HepG2 (cell line): ENCODE data around the gene GPC6.

Experiments used
- MXD4 ChIP-seq: IDR thresholded peaks from 2 replicates; pipeline ENCODE4 v1.6.1; 2016; ENCODE audit warnings: mild to moderate bottlenecking, missing biosample characterization, missing genetic modification reagents
- ZBTB44 ChIP-seq: sonication (generic); formaldehyde crosslinking; IDR thresholded peaks from 2 replicates; pipeline ENCODE4 v1.4.0; 2020; ENCODE audit warnings: missing genetic modification reagents

GRCh38 chr13:94339116-94339687, 1112.6 kb downstream of the GPC6 start:
- TF ChIP-seq MXD4 (no peak), ZBTB44 (no peak)
